Astrocyte (in vitro differentiated cells and primary cell): ENCODE results near the gene GNG2.

Experiments
- CTCF ChIP-seq: IDR thresholded peaks from 2 replicates; pipeline ENCODE4 v1.5.1; 2011; ENCODE audit warnings: low read depth, mild to moderate bottlenecking, inconsistent platforms, low read length, moderate library complexity; ENCODE audit not compliant: insufficient read depth
- EZH2 ChIP-seq: IDR thresholded peaks from 2 replicates; pipeline ENCODE4 v1.6.1; 2012; ENCODE audit warnings: mild to moderate bottlenecking, low read length, inconsistent platforms; ENCODE audit not compliant: insufficient read depth

DNA sequence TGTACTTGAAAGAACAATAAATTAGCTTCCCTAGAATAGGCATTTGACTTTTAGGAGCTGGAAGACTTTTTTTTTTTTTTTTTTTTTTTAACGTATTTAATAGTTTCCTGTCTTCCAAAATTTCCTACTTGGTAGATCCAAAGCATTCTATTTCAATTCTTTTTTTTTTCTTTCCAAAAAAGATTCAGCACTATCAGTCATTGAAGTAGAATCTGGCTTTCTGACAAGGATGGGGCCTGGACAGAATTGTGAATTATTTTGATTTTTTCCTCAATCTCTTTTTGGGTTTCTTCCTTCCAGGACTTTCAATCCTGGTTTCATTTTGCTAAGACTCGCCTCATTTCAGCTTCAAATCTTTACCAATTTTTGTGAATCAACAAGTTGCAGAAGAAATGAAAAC lies 21.2 kb downstream of the GNG2 start:
- TF ChIP-seq CTCF (no peak), EZH2 (no peak)
